Measurements from ENCODE around the gene B4GALNT1. TPM values are rescaled to one million over a fixed set of nuclear protein-coding genes. Genes with fewer than 3 reads are reported as not detected.
"Not testable (repeated sequence)": the region's sequence is repeated elsewhere in the genome, so short reads cannot be mapped to it uniquely, and the experiment has no call there.

B4GALNT1 gene
- total and polyA plus RNA-seq, 2 of the 13 experiments (the other 11 are each of a cell fraction or from before 2014, with no cell fraction given): 4.5 to 5.4 TPM

- FAIRE-seq; H3K9ac ChIP-seq (ENCODE audit: insufficient read depth, low read depth, low read length); H3K4me2 ChIP-seq (ENCODE audit: low read depth, low read length); H3K9me3 ChIP-seq (ENCODE audit: low read length); intact Hi-C loops (cut with micrococcal nuclease; ENCODE audit: unreplicated experiment); H3K27ac ChIP-seq (ENCODE audit: extremely low read length, insufficient read depth, low read length); BruUV-seq (replicated peaks); in situ Hi-C loops (cut with HindIII; ENCODE audit: extremely low pct_ligation_motif_present, low pct_unique_long_range_greater_than_20kb); H3K4me3 ChIP-seq (replicated peaks in 1 of 3; ENCODE audit: insufficient read depth in 1 of 3, low read depth in 2 of 3, low read length in 3 of 3); H2AFZ ChIP-seq (ENCODE audit: low read length); DNase-seq (ENCODE audit: low spot score); ATAC-seq; H3K27me3 ChIP-seq (ENCODE audit: control insufficient read depth in 1 of 2, insufficient read depth in 2 of 2, low read length in 2 of 2); CTCF ChIA-PET (ENCODE audit: low intra/inter-chr PET ratio, low total read pairs); H3K36me3 ChIP-seq (replicated peaks in 1 of 2; ENCODE audit: control insufficient read depth in 1 of 2, insufficient read depth in 2 of 2, low read length in 2 of 2); H4K20me1 ChIP-seq (ENCODE audit: insufficient read depth, low read length); POLR2A ChIA-PET: not testable (repeated sequence)
- Histone ChIP-seq H3K79me2 (ENCODE audit: insufficient read depth, low read length) (peaks cover 17% of the 10 kb centered on the region), H3K4me1 (ENCODE audit: insufficient read depth, low read length) (peaks cover 22% of the 10 kb centered on the region)
- 84% methylated on average over 10 of the region's 15 CpGs for WGBS (ENCODE audit: low lambda C conversion rate)
- peak; percentile 38; the same call in 1 of the 2 replicates for TF ChIP-seq RAD51 (IDR thresholded peaks at IDR 0.05; ENCODE audit: borderline replicate concordance)
Measured at GRCh38 chr12:57588951-57589610, 43.9 kb downstream of the B4GALNT1 start.

- Histone ChIP-seq H3K36me3 (replicated peaks in 1 of 2; ENCODE audit: control insufficient read depth in 1 of 2, insufficient read depth in 2 of 2, low read length in 2 of 2) (peaks cover 3 to 15% of the 10 kb centered on the region in 2 experiments; a peak in 4 of 5 replicates), H3K4me1 (ENCODE audit: insufficient read depth, low read length) (peaks cover 16% of the 10 kb centered on the region), H2AFZ (ENCODE audit: low read length) (no peak overlapping the region), H3K4me2 (ENCODE audit: low read depth, low read length) (no peak overlapping the region), H3K9ac (ENCODE audit: insufficient read depth, low read depth, low read length) (no peak overlapping the region), H3K27me3 (ENCODE audit: control insufficient read depth in 1 of 2, insufficient read depth in 2 of 2, low read length in 2 of 2) (no peaks in the 10 kb centered on the region; a peak in 1 of 5 replicates), H3K79me2 (ENCODE audit: insufficient read depth, low read length) (peaks cover 5% of the 10 kb centered on the region), H3K27ac (ENCODE audit: extremely low read length, insufficient read depth, low read length) (no peak overlapping the region), H3K9me3 (ENCODE audit: low read length) (no peaks in the 10 kb centered on the region), H4K20me1 (ENCODE audit: insufficient read depth, low read length) (no peaks in the 10 kb centered on the region), H3K4me3 (replicated peaks in 1 of 3; ENCODE audit: insufficient read depth in 1 of 3, low read depth in 2 of 3, low read length in 3 of 3) (no peak overlapping the region)
- WGBS (ENCODE audit: low lambda C conversion rate): 93% methylated on average over 3 of the region's 3 CpGs
- no peak for DNase-seq (ENCODE audit: low spot score)
- no peak for ATAC-seq
- no peak for TF ChIP-seq ZNF234 (CRISPR knock-in tag; conservative IDR thresholded peaks at IDR 0.05)
- TF ChIP-seq SNAPC5 (CRISPR knock-in tag; IDR thresholded peaks at IDR 0.05; ENCODE audit: borderline replicate concordance): no peak
- TF ChIP-seq ZNF788 (CRISPR knock-in tag; IDR thresholded peaks at IDR 0.05; ENCODE audit: borderline replicate concordance): no peak
- TF ChIP-seq ZNF251 (CRISPR knock-in tag; IDR thresholded peaks at IDR 0.05): no peak
- TF ChIP-seq ASH2L (IDR thresholded peaks at IDR 0.05; ENCODE audit: insufficient read length, low read depth, low read length): no peak
- TF ChIP-seq GATAD2A (CRISPR knock-in tag; IDR thresholded peaks at IDR 0.05): no peak
- no peak for TF ChIP-seq IKZF1 (IDR thresholded peaks at IDR 0.05)
- no peak for TF ChIP-seq MBNL3 (CRISPR knock-in tag; conservative IDR thresholded peaks at IDR 0.05)
- TF ChIP-seq NR2F2 (IDR thresholded peaks at IDR 0.05; ENCODE audit: borderline replicate concordance, low read depth): no peak
- TF ChIP-seq HNRNPH1 (optimal IDR thresholded peaks at IDR 0.05; ENCODE audit: low read depth, low read length): no peak
- TF ChIP-seq ZNF556 (CRISPR knock-in tag; IDR thresholded peaks at IDR 0.05; ENCODE audit: borderline replicate concordance): no peak
- ChIA-PET POLR2A (no interaction called here), CTCF (ENCODE audit: low intra/inter-chr PET ratio, low total read pairs) (no interaction called here)
- BruUV-seq (replicated peaks): no TSS peak
- intact Hi-C loops (cut with micrococcal nuclease; ENCODE audit: unreplicated experiment): no loop called here
- in situ Hi-C loops (cut with HindIII; ENCODE audit: extremely low pct_ligation_motif_present, low pct_unique_long_range_greater_than_20kb): no loop called here
- FAIRE-seq: no peak
Measured at GRCh38 chr12:57586832-57587429, 46.1 kb downstream of the B4GALNT1 start.
